NCI-H1417 treated with DMSO at 0.1 percent for 48 hours (cell line): ENCODE results near the gene PMP22.

Experiments used
- DNase-seq: peaks from one replicate; lab custom pipeline; 2025; lab: John Stamatoyannopoulos, UW

The PMP22 gene

GRCh38 chr17:15265131-15265530, at the start of gene PMP22:
Gene PMP22, minus strand, starts transcription at chr17:15265326. Its CDS starts 4,599 bp downstream, at chr17:15260727.
- no peak for DNase-seq

GRCh38 chr17:15311996-15312395, 46.9 kb upstream of the PMP22 start:
- DNase-seq, result no peak

GRCh38 chr17:15309793-15310192, 44.7 kb upstream of the PMP22 start:
- no peak for DNase-seq

GRCh38 chr17:15309236-15309635, 44.1 kb upstream of the PMP22 start:
- no peak for DNase-seq

- DNase-seq, result no peak
Measured at GRCh38 chr17:15308758-15309157, 43.6 kb upstream of the PMP22 start.

- no peak for DNase-seq
Measured at GRCh38 chr17:15307710-15308111, 42.6 kb upstream of the PMP22 start.

GRCh38 chr17:15303851-15304250, 38.7 kb upstream of the PMP22 start:
- no peak for DNase-seq

- no peak for DNase-seq
Measured at GRCh38 chr17:15303268-15303667, 38.1 kb upstream of the PMP22 start.

GRCh38 chr17:15301845-15302244, 36.7 kb upstream of the PMP22 start:
- DNase-seq, result no peak

GRCh38 chr17:15298176-15298575, 33.0 kb upstream of the PMP22 start:
- DNase-seq, result no peak

- DNase-seq, result no peak
Measured at GRCh38 chr17:15293558-15293957, 28.4 kb upstream of the PMP22 start.

- DNase-seq, result no peak
Measured at GRCh38 chr17:15291674-15292361, 26.7 kb upstream of the PMP22 start.

GRCh38 chr17:15290605-15291004, 25.5 kb upstream of the PMP22 start:
- DNase-seq, result no peak

- no peak for DNase-seq
Measured at GRCh38 chr17:15289285-15290183, 24.4 kb upstream of the PMP22 start.

GRCh38 chr17:15288859-15289258, 23.7 kb upstream of the PMP22 start:
- no peak for DNase-seq

GRCh38 chr17:15287538-15288267, 22.6 kb upstream of the PMP22 start:
- DNase-seq, result no peak

GRCh38 chr17:15285466-15285865, 20.3 kb upstream of the PMP22 start:
- DNase-seq, result no peak

GRCh38 chr17:15284537-15284936, 19.4 kb upstream of the PMP22 start:
- no peak for DNase-seq

- no peak for DNase-seq
Measured at GRCh38 chr17:15284107-15284506, 19.0 kb upstream of the PMP22 start.

- DNase-seq, result no peak
Measured at GRCh38 chr17:15281909-15282308, 16.8 kb upstream of the PMP22 start.

- DNase-seq, result no peak
Measured at GRCh38 chr17:15278924-15279477, 13.9 kb upstream of the PMP22 start.

GRCh38 chr17:15278380-15278779, 13.3 kb upstream of the PMP22 start:
- no peak for DNase-seq
